Natural killer cell (primary cell): Measurements from ENCODE around the gene SPOCK2. TPM values are rescaled to one million over a fixed set of nuclear protein-coding genes. Genes with fewer than 3 reads are reported as not detected.

Source experiments
- ATAC-seq, 3 donors: fragments of 150-1000 bp in 2 of 3; fragments of 200-7000 bp in 1 of 3; cut with Tn5 transposase; 1 replicate in 1 of 3; 2 replicates in 2 of 3; pipeline ENCODE4 v1.10.0; 2021; ENCODE audit warnings: mild to moderate bottlenecking in 2 of 3, moderate library complexity in 2 of 3
- DNase-seq, 2 donors: peaks; one replicate each; pipeline versions ENCODE4 v3.0.0 to v3.0.0-alpha.2; 2013 to 2021; ENCODE audit warnings: mixed read lengths in 1 of 2
- H3K27ac ChIP-seq: one replicate; pipeline ENCODE4 v1.5.1; 2013; ENCODE audit warnings: mild to moderate bottlenecking, low read length
- H3K27me3 ChIP-seq: one replicate; pipeline ENCODE4 v1.6.1; 2013; ENCODE audit warnings: low read length; ENCODE audit not compliant: control insufficient read depth, insufficient read depth
- H3K36me3 ChIP-seq: one replicate; pipeline ENCODE4 v1.6.1; 2013; ENCODE audit warnings: low read length; ENCODE audit not compliant: control insufficient read depth, insufficient read depth
- H3K4me1 ChIP-seq: one replicate; pipeline ENCODE4 v1.6.1; 2013; ENCODE audit warnings: low read length; ENCODE audit not compliant: control insufficient read depth, insufficient read depth
- H3K4me3 ChIP-seq: one replicate; pipeline ENCODE4 v1.5.1; 2013; ENCODE audit warnings: low read length
- H3K9me3 ChIP-seq: one replicate; pipeline ENCODE4 v1.6.1; 2013; ENCODE audit warnings: low read length; ENCODE audit not compliant: control insufficient read depth, insufficient read depth
- H3K27ac Mint-ChIP-seq, 2 donors: one replicate each; pipeline ENCODE4 v1.8.0; 2022; ENCODE audit warnings: mild to moderate bottlenecking in 2 of 2, mixed read lengths in 2 of 2, moderate library complexity in 1 of 2
- H3K27me3 Mint-ChIP-seq, 2 donors: one replicate each; pipeline ENCODE4 v1.8.0; 2022; ENCODE audit warnings: low read depth in 2 of 2, mixed read lengths in 2 of 2
- H3K36me3 Mint-ChIP-seq: one replicate; pipeline ENCODE4 v1.8.0; 2022; ENCODE audit warnings: mixed read lengths
- H3K4me1 Mint-ChIP-seq, 2 donors: one replicate each; pipeline ENCODE4 v1.8.0; 2022; ENCODE audit warnings: mixed read lengths in 2 of 2
- H3K4me3 Mint-ChIP-seq: one replicate; pipeline ENCODE4 v1.8.0; 2022; ENCODE audit warnings: mild to moderate bottlenecking, moderate library complexity, mixed read lengths
- H3K9me3 Mint-ChIP-seq, 2 donors: one replicate each; pipeline ENCODE4 v1.8.0; 2022; ENCODE audit warnings: mixed read lengths in 2 of 2
- CTCF ChIP-seq: fragments of 200-600 bp; IDR thresholded peaks from one replicate; pipeline ENCODE4 v1.8.0; 2022; ENCODE audit warnings: antibody characterized with exemption
- WGBS: methylation state at CpG from one replicate; pipeline ENCODE4 v1.1.7; 2013; ENCODE audit warnings: missing lambda C conversion rate; ENCODE audit not compliant: insufficient coverage; 5-methylcytosine and 5-hydroxymethylcytosine counted together
- intact Hi-C: fragments of 100-400 bp; cut with micrococcal nuclease; formaldehyde crosslinking; loops from one replicate; pipeline ENCODE4 v1.14.2; 2022
- total RNA-seq, 4 donors: library from RNA; stranded (reverse); fragments of 120-200 nt in 1 of 4; gene quantifications; one replicate each; pipeline versions ENCODE4 v1.2.3 to v1.2.4, GENCODE V29; 2013 to 2022

The SPOCK2 gene
- total RNA-seq, 3 donors from 2014 or later (not counting 1 experiment from before 2014, with no cell fraction given), result 258 to 329 (median 293) TPM

- H3K27ac Mint-ChIP-seq, result peak overlapping the region; percentile 68 to 86
- Histone ChIP-seq H3K9me3 (no peaks in the 10 kb centered on the region), H3K27me3 (no peaks in the 10 kb centered on the region), H3K4me1 (no peaks in the 10 kb centered on the region), H3K27ac (no peak overlapping the region), H3K4me3 (no peak overlapping the region), H3K36me3 (peaks cover 17% of the 10 kb centered on the region)
- no peaks in the 10 kb centered on the region for H3K9me3 Mint-ChIP-seq
- H3K27me3 Mint-ChIP-seq, result no peaks in the 10 kb centered on the region
- H3K36me3 Mint-ChIP-seq, result no peaks in the 10 kb centered on the region
- ATAC-seq (peak in 1 of 3 donors; percentile 23), DNase-seq (peak in 1 of 2 donors; percentile 48)
- H3K4me1 Mint-ChIP-seq, result peaks cover 4 to 9% of the 10 kb centered on the region in 2 donors
- TF ChIP-seq CTCF, result no peak
- H3K4me3 Mint-ChIP-seq, result peak overlapping the region; percentile 28
- intact Hi-C loops, result no loop called here
- 77% methylated on average over 21 of the region's 21 CpGs for WGBS
Measured at GRCh38 chr10:72058989-72059842, 29.1 kb downstream of the SPOCK2 start.

- H3K4me1 ChIP-seq, result no peaks in the 10 kb centered on the region
- H3K4me1 Mint-ChIP-seq, result peaks cover 4 to 7% of the 10 kb centered on the region in 2 donors
- H3K9me3 ChIP-seq, result no peaks in the 10 kb centered on the region
- peak overlapping the region; percentile 68 to 86 for H3K27ac Mint-ChIP-seq
- H3K27ac ChIP-seq, result no peak overlapping the region
- ATAC-seq, result no peak
- no peak overlapping the region for H3K4me3 Mint-ChIP-seq
- no peaks in the 10 kb centered on the region for H3K27me3 Mint-ChIP-seq
- intact Hi-C loops, result no loop called here
- H3K9me3 Mint-ChIP-seq, result no peaks in the 10 kb centered on the region
- 89% methylated on average over 12 of the region's 12 CpGs for WGBS
- H3K4me3 ChIP-seq, result no peak overlapping the region
- no peaks in the 10 kb centered on the region for H3K36me3 Mint-ChIP-seq
- peaks cover 9% of the 10 kb centered on the region for H3K36me3 ChIP-seq
- H3K27me3 ChIP-seq, result no peaks in the 10 kb centered on the region
- peak in 1 of 2 donors; percentile 34 for DNase-seq
- no peak for TF ChIP-seq CTCF
Measured at GRCh38 chr10:72058347-72058898, 29.9 kb downstream of the SPOCK2 start.

- DNase-seq (peak in 1 of 2 donors; percentile 16), ATAC-seq (no peak)
- peak overlapping the region in 1 of 2 donors; percentile 51 for H3K27ac Mint-ChIP-seq
- Histone ChIP-seq H3K4me3 (no peak overlapping the region), H3K36me3 (no peaks in the 10 kb centered on the region), H3K4me1 (no peaks in the 10 kb centered on the region), H3K9me3 (no peaks in the 10 kb centered on the region), H3K27ac (no peak overlapping the region), H3K27me3 (no peaks in the 10 kb centered on the region)
- 91% methylated on average over 24 of the region's 25 CpGs for WGBS
- no peak for TF ChIP-seq CTCF
- H3K27me3 Mint-ChIP-seq, result no peaks in the 10 kb centered on the region
- H3K4me3 Mint-ChIP-seq, result no peak overlapping the region
- intact Hi-C loops, result no loop called here
- H3K36me3 Mint-ChIP-seq, result no peaks in the 10 kb centered on the region
- no peaks in the 10 kb centered on the region for H3K9me3 Mint-ChIP-seq
- H3K4me1 Mint-ChIP-seq, result peaks cover 4 to 5% of the 10 kb centered on the region in 2 donors
Measured at GRCh38 chr10:72056932-72057751, 31.2 kb downstream of the SPOCK2 start.
